Ishikawa (cell line): ENCODE data around the gene GALNT13.

ENCODE experiments used
- CEBPB ChIP-seq: IDR thresholded peaks from 2 replicates; pipeline ENCODE4 v1.6.1; 2012
- EP300 ChIP-seq: IDR thresholded peaks from 2 replicates; pipeline ENCODE4 v1.6.1; 2012; ENCODE audit warnings: borderline replicate concordance
- NFIC ChIP-seq: IDR thresholded peaks from 2 replicates; pipeline ENCODE4 v1.6.1; 2012
- TF ChIP-seq, protein P1 (sequence below): IDR thresholded peaks from 2 replicates; pipeline ENCODE4 v1.6.1; 2012; ENCODE audit warnings: low read depth, mild to moderate bottlenecking
- TF ChIP-seq, protein P2 (sequence below): IDR thresholded peaks from 2 replicates; pipeline ENCODE4 v1.6.1; 2012

DNA sequence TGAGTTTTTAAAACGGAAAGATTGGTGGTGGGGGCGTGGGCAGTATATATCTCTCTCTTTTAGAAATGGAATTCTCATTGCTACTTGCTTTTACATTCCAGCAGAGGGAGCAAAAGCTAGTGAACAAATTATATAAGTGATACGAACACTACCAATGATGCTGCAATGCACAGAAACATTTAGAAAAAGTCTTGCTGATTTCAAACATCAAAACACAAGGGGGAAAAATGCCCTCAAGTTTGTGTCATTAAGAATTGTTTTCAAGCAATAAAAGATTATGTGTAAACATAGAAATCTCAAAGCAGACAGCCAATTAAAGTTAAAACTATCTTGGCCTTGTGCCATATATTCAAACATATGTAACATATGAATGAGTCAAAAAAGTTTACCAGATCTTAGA lies 530.5 kb downstream of the GALNT13 start:
- no peak for TF ChIP-seq EP300
- TF ChIP-seq, protein P1, sequence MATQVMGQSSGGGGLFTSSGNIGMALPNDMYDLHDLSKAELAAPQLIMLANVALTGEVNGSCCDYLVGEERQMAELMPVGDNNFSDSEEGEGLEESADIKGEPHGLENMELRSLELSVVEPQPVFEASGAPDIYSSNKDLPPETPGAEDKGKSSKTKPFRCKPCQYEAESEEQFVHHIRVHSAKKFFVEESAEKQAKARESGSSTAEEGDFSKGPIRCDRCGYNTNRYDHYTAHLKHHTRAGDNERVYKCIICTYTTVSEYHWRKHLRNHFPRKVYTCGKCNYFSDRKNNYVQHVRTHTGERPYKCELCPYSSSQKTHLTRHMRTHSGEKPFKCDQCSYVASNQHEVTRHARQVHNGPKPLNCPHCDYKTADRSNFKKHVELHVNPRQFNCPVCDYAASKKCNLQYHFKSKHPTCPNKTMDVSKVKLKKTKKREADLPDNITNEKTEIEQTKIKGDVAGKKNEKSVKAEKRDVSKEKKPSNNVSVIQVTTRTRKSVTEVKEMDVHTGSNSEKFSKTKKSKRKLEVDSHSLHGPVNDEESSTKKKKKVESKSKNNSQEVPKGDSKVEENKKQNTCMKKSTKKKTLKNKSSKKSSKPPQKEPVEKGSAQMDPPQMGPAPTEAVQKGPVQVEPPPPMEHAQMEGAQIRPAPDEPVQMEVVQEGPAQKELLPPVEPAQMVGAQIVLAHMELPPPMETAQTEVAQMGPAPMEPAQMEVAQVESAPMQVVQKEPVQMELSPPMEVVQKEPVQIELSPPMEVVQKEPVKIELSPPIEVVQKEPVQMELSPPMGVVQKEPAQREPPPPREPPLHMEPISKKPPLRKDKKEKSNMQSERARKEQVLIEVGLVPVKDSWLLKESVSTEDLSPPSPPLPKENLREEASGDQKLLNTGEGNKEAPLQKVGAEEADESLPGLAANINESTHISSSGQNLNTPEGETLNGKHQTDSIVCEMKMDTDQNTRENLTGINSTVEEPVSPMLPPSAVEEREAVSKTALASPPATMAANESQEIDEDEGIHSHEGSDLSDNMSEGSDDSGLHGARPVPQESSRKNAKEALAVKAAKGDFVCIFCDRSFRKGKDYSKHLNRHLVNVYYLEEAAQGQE = no peak
- TF ChIP-seq CEBPB = no peak
- TF ChIP-seq, protein P2, sequence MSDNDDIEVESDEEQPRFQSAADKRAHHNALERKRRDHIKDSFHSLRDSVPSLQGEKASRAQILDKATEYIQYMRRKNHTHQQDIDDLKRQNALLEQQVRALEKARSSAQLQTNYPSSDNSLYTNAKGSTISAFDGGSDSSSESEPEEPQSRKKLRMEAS = no peak
- no peak for TF ChIP-seq NFIC
